Germinal center (tissue), 1 donor: Measurements from ENCODE around the gene EFCAB6.

Experiments used
- DNase-seq: peaks from one replicate; pipeline ENCODE4 v3.0.0; 2012; ENCODE audit warnings: mixed read lengths, low spot score

EFCAB6 gene

DNA sequence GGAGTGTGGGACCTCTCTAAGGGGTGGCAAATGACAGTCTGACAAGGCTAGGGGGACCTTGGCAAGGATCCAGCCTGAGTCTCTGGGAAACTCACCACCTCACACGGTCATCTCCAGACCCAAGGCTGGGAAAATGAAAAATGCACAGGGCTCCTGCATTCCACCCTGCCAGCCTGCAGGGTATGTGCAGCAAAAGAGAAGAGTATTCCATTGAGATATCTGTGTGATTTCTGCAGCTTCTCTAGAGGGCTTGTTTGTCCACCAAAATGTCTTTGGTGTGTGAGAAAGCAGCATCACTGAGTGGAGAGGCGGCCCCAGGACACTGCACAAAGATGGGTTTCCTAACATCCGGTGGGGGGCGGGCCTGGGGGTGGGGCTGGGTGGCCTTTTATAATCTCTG lies 177.8 kb downstream of the EFCAB6 start:
- DNase-seq: no peak

DNA sequence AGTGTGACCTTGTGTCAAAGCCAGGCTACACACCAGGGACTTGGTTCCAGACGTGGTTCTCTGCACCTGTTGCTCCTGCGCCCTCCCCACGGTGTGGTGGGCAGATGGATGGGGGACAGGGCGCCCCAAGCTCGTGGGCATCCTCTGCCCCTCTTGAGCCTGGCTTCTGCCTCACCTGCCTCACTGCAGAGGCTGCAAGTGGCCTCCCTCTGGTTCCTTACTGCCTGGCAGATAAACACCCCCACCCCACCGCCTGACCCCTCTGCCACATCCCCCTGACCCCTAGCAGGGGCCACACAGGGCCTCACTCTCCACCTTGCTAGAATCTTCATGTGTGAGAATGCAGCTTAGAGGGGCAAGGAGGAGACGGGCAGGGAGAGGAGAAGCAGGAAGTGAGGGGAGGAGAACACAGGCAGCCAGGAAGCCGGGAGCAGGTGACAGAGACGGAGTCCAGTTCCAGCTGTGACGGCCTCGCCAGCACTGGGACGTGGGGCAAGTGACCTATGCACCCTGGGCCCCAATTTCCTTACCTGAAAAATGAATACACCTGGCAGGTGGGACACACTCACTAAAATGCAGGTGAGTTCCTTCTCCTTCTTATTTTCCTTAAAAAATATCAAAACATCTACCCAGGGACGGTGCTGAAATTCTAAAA lies 178.3 kb downstream of the EFCAB6 start:
- DNase-seq: no peak

DNA sequence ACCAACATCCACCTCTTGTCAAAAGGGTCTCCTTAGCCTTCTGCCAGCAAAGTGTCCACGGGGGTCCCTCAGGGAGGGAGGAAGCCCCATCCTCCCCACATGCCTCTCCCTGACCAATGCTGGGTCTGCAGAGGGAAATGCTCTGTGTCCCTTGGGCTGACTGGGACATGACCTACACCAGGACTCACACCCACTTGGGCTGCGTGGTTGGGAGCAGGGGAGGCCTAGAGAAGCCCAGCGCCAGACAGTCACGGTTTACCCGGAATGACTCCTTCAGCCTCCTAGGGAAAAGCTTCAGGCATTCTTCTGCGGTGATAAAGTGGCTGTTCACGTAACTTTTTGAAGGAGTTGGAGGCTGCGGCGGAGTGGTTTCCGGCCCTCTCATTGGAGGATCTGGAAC lies 180.3 kb downstream of the EFCAB6 start:
- no peak for DNase-seq

DNA sequence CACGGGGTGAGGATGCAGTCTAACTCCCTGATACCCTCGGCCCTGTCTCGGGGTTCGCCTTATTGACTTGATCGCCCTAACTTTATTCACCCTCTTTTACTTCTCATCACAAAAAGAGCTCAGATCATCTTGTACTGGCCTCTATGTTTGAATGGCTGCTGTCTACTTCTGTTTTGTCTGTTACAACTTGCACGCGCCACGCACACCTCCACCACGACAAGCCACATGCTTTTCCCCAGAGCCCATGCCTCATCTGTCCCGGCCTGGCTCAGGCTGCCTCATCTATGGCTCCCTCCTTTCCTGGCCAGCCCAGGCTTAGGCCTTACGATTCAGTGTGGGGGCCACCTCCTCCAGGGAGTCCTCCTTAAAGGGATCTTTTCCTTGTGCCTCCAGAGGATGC lies 180.9 kb downstream of the EFCAB6 start:
- no peak for DNase-seq

DNA sequence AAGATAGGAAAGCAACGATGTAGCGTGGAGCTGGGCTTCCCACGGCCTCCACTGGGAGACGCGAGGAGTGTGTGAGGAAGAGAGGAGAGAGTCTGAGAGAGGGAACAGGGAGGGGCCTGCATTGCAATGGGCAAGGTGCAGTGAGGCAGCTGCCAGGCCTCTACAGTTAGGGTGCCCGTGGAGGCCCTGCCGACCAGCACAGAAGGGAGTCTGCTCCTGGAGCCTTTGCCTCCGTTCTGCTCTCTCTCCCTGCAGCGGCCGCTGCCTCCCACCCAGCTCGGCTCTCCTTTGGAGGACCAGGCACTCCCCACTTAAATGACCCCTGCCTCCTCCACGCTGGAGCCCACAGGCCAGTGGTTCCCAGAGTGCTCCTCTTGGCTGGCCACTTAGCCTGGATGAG lies 181.7 kb downstream of the EFCAB6 start:
- no peak for DNase-seq

DNA sequence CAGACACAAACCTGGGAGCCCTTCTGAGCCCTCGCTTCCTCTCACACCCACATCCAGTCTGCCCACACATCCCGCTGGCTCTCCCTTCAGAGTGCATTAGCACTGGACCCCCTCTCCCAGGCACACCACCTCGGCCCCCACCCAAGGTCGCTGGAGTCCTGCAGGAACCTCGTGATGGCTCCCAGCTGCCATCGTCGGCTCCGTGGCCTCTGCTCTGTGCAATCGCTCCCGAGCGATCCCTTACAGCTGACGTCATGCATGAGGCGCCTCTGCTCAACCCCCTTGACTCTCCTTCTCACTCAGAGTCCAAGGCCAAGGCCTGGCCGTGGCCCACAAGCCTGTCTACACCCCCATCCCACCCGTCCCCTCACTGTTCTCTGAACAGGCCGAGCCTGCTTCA lies 183.9 kb downstream of the EFCAB6 start:
- DNase-seq: no peak

DNA sequence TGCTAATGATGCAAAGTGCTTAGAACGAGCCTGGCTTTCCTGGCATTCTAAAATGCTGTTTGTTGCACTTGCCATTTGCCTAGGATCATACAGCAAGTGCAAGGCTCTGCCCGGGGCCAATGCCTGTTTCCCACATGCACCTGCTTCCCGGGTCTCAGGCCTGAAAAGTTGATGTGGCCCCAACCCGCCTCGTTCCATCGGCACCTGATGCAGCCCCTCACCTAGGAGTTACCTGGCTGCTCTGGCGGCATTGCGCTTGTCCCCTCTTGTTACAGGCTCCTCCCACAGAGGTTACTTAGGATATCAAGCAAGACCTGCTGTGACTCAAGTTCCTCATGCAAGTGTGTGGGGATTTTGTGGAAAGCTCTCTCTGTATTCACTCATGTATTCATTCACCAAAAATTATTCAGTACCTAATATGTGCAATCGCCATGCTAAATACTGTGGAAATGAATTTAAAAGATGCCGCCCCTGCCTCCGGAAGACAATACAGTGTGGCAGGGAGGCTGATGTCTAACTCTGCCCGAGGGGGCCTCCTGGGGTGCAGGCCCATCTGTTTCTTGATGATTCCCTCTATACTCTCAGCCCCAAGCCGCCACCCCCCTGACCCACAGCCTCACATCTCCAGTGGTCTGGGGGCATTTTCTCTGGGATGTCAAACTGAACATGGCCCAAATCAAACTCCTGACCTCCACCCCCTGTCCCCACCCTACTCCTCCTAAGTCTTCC lies 184.5 kb downstream of the EFCAB6 start:
- DNase-seq: no peak

DNA sequence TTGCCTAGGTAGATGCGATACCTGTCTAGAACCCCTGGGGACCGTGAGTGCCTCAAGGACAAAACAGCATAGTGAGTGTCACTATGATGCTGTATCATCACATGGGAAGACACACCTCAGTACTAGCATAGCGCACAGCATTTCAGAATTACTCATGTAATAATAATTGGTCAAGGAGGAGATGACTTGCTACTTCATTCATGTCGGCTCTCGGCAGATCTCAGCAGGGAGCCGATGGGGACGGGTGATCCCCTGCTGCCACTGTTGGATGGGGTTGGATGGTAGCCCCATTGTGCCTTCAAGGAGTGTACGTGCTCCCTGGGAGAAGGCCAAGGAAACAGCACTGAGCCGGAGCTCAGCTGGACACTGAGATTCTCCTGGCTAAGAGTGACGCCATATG lies 186.9 kb downstream of the EFCAB6 start:
- DNase-seq: no peak

DNA sequence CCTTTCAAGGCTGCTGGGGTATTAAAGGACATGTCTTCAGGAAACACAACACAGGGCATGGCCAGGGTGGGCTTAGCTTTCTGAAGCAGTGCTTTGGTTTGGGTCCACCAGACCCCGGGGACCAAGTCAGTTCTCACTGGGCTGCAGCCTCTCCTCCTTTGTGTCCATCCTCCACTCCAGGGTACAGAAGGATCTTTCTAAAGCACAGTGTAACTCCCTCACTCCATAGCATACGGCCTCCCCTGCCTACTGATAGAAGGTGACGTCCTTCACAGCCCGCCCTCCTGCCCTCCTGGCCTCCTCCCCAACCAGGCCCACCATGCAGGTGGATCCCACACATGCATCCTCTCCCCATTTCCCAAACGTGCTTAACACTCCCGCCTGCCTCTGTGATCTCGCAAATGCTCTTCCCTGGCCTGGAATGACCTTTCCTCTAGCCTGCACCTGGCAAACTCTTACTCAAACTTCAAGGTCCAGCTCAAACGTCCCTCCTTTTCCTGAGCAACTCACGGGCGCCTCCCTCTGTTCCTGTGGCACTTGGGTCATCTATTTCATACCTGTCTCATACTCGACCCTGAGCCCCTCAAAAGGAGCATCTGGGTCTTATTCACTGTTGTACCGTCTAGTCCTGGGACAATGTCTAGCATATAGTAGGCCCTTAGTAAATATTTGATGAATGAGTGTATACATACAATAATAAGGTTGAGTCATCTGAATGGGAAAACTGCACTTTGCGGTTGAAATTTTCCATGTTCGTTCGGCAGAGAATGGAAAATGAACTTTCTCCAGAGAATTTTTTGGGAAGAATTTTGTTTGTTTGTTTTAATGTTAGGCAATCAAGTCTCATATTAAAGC lies 187.7 kb downstream of the EFCAB6 start:
- DNase-seq: no peak

DNA sequence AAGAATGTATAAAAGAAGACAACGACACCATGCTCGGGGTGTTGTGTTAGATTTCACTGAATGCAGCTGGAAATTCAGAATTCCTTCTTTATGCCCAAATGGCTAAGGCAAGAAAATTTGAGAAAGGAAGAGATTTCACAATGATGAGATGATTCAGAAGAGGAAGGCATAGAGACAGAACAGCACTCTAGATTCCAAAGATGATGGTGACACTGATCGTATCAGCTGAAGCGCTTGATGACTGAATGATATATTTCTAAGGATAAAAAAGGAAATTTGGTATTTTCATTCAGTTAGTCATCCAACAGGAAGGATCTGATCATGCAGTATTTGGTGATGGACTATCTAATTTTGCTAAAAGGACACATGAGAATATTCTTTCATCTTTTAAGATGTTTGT lies 189.2 kb downstream of the EFCAB6 start:
- DNase-seq: no peak

DNA sequence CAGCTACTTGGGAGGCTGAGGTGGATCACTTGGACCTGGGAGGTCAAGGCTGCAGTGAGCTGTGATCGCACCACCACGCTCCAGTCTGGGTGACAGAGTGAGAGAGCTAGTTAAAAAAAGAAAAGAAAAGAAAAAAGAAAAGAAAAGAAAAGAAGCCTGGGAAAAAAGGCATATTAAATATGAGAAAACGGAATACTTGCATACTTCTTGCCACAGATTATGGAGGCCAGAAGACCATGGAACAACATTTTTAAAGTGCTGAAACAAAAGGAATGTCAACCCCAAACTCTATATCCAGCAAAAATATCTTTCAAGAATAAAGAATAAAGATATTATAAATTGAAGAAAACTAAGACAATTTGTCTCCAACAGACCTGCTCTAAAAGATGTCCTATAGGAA lies 191.9 kb downstream of the EFCAB6 start:
- DNase-seq: no peak

DNA sequence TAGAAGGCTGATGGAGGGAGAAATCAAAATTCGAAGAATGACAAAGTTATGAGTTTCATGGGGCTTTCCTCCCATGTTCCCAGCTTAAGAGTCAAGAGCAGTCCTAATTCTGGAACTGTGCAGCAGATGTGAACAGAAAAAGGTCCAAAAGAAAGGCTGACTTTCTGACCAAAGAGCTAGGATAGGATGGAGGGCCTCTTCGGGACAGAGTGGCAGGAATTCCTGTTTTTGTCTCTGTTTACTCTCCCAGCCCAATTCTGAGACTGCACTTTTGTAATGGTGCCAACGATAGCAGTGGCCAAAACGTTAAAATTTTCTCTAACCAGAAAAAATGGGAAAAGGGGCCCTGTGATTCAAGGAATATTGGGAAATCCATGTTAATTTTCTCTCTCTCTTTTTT lies 193.6 kb downstream of the EFCAB6 start:
- no peak for DNase-seq

DNA sequence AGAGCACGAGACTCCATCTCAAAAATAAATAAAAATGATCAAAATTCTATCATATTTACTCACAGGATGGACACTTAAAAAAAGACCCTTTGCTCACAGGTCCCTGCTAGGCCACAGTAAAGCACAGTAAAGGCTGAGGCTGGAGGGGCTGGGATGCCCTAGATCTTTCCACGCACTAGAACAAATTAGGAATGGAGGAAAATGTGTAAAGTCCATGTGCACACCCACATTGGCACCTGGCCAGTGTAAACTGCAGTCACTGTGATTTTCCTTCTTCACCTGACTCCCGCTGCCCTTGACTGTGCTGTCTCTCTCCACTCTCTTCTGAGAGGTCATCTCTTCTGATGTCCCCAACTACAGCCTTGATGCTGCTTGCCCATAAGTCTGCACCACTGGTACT lies 195.5 kb downstream of the EFCAB6 start:
- DNase-seq: no peak

DNA sequence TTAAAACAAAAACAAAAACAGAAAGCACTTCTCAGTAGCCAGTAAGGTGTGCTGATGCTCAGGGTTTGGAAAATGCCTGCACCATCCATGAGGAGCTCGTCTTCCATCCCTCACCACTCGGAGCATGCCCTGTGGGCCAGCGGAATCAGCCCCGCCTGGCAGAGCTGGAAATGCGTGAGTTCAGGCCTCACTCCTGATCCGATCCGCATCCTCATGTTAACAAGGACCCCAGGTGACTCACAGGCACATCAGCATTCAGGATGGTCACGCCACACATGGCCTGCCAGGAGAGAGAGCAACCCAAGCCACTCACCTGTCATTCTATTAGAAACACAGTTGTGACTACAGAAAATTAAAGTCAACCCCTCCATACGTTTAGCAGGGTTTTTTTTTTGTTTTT lies 211.8 kb downstream of the EFCAB6 start:
- DNase-seq: no peak

DNA sequence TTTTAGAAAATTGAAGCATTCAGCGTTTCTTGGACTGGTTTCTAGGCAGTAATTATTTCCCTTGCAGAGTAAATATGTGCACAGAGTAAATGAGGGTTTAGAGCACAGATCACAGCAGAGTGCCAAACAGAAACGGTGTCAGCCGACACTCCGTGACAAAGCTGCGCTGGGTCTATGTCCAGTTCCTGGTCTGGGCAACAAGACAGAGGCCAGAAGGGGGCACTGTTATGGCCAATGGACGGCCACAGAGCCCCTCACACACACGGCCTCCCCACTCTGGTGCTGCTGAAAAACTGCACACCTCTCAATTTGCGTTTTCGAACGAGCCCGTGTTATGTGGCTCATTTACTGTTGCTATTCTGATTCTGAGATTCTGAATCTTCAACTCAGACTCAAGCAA lies 219.6 kb downstream of the EFCAB6 start:
- DNase-seq: no peak

DNA sequence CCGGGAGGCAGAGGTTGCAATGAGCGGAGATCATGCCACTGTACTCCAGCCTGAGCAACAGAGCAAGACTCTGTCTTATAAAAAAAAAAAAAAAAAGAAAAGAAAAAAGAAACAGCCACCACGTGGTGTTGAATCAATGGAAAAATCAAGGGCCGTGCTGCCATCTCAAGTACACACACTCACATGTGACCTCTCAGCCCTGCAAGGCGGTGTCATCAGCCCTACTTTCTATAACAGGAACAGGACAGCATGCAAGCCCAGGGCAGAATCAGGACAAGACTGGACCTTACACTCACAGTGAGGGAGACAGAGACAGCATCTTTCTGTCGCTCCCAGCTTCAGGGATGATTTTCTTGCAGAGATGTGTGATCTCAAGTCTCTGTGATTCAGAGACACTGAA lies 220.7 kb downstream of the EFCAB6 start:
- no peak for DNase-seq

DNA sequence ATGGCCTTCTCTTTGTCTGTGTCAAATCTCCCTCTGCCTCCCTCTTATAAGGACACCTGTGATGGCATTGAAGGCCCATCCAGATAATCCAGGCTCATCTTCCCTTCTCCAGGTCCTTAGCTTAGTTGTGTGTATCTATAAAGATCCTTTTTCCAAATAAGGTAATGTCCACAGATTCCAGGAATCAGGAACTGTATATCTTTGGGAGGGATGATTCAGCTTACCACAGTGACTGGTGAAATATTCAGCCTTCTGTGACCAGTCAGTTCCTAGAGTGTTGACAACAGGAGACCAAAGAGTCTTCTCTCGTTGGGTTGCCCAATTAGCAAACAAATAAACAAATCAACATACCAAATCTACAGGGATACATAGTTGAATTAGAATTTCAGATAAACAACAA lies 224.5 kb downstream of the EFCAB6 start:
- no peak for DNase-seq

DNA sequence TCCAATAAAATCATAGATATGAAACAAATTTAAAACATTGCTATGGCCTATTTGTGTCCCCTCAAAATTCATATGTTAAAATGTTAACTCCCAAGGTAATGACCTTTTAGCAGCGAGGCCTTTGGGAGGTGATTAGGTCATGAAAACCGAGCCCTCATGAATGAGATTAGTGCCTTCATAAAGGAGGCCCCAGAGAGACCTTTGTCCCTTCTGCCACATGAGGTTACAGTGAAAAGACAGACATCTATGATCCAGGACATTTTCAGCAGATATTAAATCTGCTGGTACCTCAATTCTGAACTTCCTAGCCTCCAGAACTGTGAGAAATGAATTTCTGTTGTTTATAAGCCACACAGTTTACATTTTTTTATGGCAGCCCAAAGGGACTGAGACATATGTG lies 228.6 kb downstream of the EFCAB6 start:
- DNase-seq: no peak

DNA sequence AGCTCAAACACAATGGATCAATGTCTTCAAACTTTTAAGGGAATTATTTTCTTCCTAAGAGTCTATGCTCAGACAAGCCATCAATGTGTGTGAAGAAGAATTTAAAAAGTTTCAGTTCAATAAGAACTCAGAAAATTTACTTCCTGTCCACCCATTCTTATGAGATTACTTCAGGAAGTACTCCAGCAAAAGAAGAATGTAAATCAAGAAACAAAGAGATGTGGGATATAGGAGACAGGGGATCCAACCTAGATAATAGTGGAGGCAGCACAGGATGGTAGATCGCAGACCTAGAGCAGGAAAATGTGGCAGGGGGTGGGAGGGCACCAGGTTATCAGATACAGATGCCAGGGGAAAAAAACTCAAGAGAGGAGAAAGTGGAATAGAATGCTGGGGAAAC lies 229.7 kb downstream of the EFCAB6 start:
- no peak for DNase-seq

DNA sequence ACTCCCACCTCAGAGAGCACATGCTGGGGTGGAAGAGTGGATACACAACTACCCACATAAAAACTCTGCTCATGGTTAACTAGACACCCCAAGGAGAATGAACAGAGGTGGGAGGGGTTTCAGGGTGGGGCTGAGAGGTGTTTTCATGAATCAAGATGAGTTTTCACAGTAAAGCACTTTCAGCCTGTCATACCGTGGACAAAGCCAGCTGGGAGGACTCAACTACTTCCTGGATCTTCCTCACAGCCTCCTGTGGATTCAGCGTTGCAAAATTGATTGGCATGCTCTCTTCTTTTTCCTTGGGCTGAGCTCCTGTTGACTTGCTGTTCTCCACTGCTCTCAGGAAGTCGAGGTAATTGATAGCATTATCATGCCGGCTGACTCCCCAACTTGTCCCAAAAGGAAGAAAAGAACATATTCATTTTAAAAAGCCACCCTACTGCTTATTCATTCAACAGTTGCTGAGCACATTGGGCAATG lies 231.8 kb downstream of the EFCAB6 start:
- no peak for DNase-seq

DNA sequence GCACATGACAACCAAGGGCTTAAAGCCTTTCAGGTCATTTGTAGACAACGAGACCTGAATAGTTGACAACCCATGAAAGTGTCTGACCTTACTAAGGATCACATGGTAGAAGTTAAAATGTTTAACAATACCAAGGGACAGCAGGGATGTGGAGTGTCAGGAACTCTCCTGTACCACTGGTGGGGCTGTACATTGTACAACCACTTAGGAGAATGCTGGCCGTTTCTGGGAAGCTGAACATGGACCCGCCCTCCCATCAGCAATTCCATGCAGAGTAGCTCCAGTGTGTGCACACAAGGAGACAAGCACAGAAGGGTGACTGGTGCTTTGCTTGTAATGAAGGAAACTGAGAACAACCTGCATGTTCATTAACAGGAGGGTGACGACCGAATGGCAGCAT lies 237.4 kb downstream of the EFCAB6 start:
- DNase-seq: no peak

DNA sequence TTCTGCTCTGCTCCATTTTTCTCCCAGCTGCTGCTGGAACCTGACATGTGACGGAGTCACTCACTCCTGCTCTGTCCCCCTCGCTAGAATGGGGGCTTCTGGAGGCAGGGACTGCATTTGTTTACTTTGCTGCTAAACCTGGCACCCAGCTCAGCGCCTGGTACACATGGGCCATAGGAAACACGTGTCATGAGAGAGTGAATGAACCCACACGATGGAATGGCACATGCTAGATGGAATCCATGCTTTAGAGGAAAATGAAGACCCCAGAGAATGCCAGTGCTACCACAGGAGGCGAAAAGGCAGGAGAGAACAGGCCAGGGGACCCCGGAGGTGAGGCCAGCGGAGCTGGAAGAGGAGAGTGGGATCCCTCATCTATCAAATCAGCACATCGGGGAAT lies 239.4 kb downstream of the EFCAB6 start:
- DNase-seq: no peak

DNA sequence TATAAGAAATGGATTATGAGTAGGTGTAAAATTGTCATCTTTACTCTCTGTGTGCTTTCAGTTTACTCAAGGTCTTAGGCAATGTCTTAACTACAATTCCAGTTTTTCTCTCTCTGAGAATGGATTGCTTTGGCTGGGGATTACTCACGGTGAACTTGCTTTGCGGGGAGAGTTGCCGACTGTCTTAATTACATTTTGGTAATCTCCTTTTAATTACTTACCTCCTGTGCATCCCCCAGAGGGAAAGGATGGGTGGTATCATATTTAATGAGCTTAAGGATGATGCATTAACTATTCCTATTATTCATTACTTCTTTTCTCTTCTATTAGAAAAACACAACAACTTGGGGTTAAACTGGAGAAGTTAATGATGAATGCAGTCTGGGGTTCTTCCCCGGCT lies 240.9 kb downstream of the EFCAB6 start:
- DNase-seq: no peak
